Adipocyte (in vitro differentiated cells): ENCODE measurements around the gene FAM24B.

ENCODE experiments used
- DNase-seq: peaks from one replicate; pipeline ENCODE4 v3.0.0-alpha.2; 2015; ENCODE audit warnings: low read depth
- H3K27me3 ChIP-seq: replicated peaks from 2 replicates; pipeline ENCODE4 v1.7.0; 2013; ENCODE audit warnings: mild to moderate bottlenecking, low read length, moderate library complexity; ENCODE audit not compliant: control insufficient read depth, insufficient read depth
- H3K36me3 ChIP-seq: 2 replicates; pipeline ENCODE4 v1.7.0; 2013; ENCODE audit warnings: low read length, mild to moderate bottlenecking, moderate library complexity; ENCODE audit not compliant: control insufficient read depth, insufficient read depth, severe bottlenecking
- H3K4me1 ChIP-seq: 2 replicates; pipeline ENCODE4 v1.7.0; 2013; ENCODE audit warnings: mild to moderate bottlenecking, low read length, moderate library complexity; ENCODE audit not compliant: control insufficient read depth, insufficient read depth
- H3K4me3 ChIP-seq: 2 replicates; pipeline ENCODE4 v1.7.0; 2013; ENCODE audit warnings: mild to moderate bottlenecking, low read length, moderate library complexity
- H3K9ac ChIP-seq: 2 replicates; pipeline ENCODE4 v1.7.0; 2013; ENCODE audit warnings: mild to moderate bottlenecking, low read length, moderate library complexity
- H3K9me3 ChIP-seq: 2 replicates; pipeline ENCODE4 v1.7.0; 2013; ENCODE audit warnings: mild to moderate bottlenecking, low read length, moderate library complexity; ENCODE audit not compliant: control insufficient read depth

FAM24B gene

DNA sequence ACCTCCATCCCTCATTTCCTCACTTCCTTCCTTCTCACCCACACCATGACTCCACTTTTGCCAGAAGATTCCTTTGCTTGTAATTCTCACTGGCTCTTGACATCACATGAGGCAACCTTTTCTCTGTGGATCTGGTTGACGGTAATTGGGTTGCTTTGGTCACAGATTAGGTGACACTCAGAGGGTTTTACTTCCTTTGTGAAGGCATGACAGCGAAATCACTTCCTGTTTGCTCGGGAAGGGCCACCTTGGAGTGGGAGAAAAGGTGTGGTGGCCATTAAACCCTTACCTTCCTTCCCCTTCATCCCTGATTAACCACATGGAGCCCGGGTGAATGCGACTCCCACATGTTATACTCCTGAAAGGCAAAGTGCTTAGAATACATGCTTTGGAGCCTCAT lies 63.9 kb downstream of the FAM24B start:
- Histone ChIP-seq H3K36me3 (no peaks in the 10 kb centered on the region), H3K27me3 (peaks cover 35% of the 10 kb centered on the region), H3K4me1 (no peaks in the 10 kb centered on the region), H3K9me3 (peaks cover 3% of the 10 kb centered on the region), H3K9ac (no peak overlapping the region), H3K4me3 (no peak overlapping the region)
- no peak for DNase-seq

DNA sequence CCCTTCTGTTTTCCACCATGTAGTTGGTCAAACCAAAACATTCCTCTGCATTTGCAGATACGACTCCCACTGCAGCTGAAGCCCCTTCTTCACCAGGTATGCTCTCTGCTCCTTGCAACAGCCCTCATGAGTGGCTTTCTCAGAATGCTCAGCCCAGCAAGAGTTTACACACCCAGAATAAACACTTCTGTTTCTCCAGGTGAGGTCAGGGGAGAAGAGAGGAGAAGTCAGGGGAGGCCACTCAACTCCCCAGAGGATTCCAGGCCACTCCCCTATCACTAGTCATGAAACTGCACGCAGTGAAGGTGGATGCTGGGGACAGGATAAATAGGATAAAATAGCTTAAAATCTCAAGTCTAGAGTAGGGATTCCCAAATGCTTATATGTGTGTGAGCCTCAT lies 64.9 kb downstream of the FAM24B start:
- Histone ChIP-seq H3K9ac (no peak overlapping the region), H3K9me3 (peaks cover 3% of the 10 kb centered on the region), H3K36me3 (no peaks in the 10 kb centered on the region), H3K27me3 (peaks cover 28% of the 10 kb centered on the region), H3K4me3 (no peak overlapping the region), H3K4me1 (no peaks in the 10 kb centered on the region)
- DNase-seq = no peak

DNA sequence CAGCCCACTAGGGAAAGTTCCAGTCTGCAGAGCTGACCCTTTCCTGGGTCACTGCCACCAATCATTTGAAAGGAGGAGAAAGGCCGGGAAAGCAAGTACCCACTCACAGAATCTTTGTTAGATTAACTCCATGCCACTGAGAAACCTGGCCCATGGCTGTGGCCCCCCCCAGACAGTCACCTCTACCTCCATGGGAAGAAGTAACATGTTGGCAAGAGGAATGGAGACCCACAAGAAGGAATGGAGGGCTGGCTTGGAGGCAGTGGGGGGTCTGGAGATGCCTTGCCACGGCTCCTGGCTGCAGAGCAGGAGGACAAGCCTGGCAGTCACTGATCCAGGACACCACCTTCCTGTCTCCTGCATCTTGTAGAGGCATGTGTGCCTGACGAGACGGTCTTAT lies 66.6 kb downstream of the FAM24B start:
- no peak for DNase-seq
- peaks cover 11% of the 10 kb centered on the region for H3K27me3 ChIP-seq
- H3K36me3 ChIP-seq = no peaks in the 10 kb centered on the region
- no peaks in the 10 kb centered on the region for H3K9me3 ChIP-seq
- H3K4me1 ChIP-seq = no peaks in the 10 kb centered on the region
- no peak overlapping the region for H3K4me3 ChIP-seq
- no peak overlapping the region for H3K9ac ChIP-seq

DNA sequence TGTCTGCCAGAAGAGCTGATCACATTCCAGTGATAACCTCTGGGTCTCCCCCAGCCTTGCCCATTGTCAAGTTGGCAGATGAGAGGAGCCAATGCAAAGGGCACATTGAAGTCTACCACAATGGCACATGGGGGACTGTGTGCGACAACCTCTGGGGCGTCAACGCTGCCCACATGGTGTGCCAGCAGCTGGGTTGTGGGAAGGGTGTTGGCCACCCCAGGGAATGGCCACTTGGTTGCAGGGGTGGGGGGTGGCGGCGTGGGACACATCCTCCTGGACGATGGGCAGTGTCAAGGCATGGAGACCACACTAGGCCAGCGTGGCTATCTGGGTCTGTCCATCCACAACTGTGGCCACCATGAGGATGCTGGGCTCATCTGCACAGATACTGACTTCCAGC lies 77.1 kb downstream of the FAM24B start:
- no peak for DNase-seq
- peaks cover 3% of the 10 kb centered on the region for H3K9me3 ChIP-seq
- H3K27me3 ChIP-seq = no peaks in the 10 kb centered on the region

More for the DNA sequence above, 77.1 kb downstream of the FAM24B start:
- no peaks in the 10 kb centered on the region for H3K4me1 ChIP-seq
- no peak overlapping the region for H3K9ac ChIP-seq
- H3K4me3 ChIP-seq = no peak overlapping the region
- no peaks in the 10 kb centered on the region for H3K36me3 ChIP-seq
